H9 (cell line): ENCODE data around the gene ZNF823. TPM values are rescaled to one million over a fixed set of nuclear protein-coding genes. Genes with fewer than 3 reads are reported as not detected.

Experiments used
- DNase-seq: peaks from one replicate; pipeline ENCODE4 v3.0.0-alpha.2; 2017
- H2AFZ ChIP-seq: one replicate; pipeline ENCODE4 v1.6.1; 2013; ENCODE audit warnings: mild to moderate bottlenecking, low read length, control low read depth, moderate library complexity
- H2AK5ac ChIP-seq: 2 replicates; pipeline ENCODE4 v1.6.1; 2013; ENCODE audit warnings: low read length, control low read depth, mixed read lengths; ENCODE audit not compliant: insufficient read length
- H2BK120ac ChIP-seq: one replicate; pipeline ENCODE4 v1.6.1; 2013; ENCODE audit warnings: low read depth, mild to moderate bottlenecking, low read length, control low read depth, inconsistent platforms; ENCODE audit not compliant: poor library complexity, severe bottlenecking
- H2BK12ac ChIP-seq: 2 replicates; pipeline ENCODE4 v1.6.1; 2013; ENCODE audit warnings: low read length, control low read depth, mixed read lengths, low read depth; ENCODE audit not compliant: insufficient read length
- H2BK15ac ChIP-seq: 2 replicates; pipeline ENCODE4 v1.6.1; 2013; ENCODE audit warnings: low read depth, low read length, control low read depth
- H2BK20ac ChIP-seq: one replicate; pipeline ENCODE4 v1.6.1; 2013; ENCODE audit warnings: low read depth, mild to moderate bottlenecking, low read length, control low read depth, inconsistent platforms; ENCODE audit not compliant: poor library complexity, severe bottlenecking
- H2BK5ac ChIP-seq: 2 replicates; pipeline ENCODE4 v1.6.1; 2013; ENCODE audit warnings: low read length, control low read depth, mixed read lengths; ENCODE audit not compliant: insufficient read length
- H3K14ac ChIP-seq: 2 replicates; pipeline ENCODE4 v1.6.1; 2013; ENCODE audit warnings: low read length, control low read depth; ENCODE audit not compliant: insufficient read depth
- H3K18ac ChIP-seq: 2 replicates; pipeline ENCODE4 v1.6.1; 2013; ENCODE audit warnings: low read depth, mild to moderate bottlenecking, mixed read lengths, low read length, control low read depth; ENCODE audit not compliant: insufficient read length
- H3K23ac ChIP-seq: 2 replicates; pipeline ENCODE4 v1.6.1; 2013; ENCODE audit warnings: low read length, control low read depth, mixed read lengths, low read depth; ENCODE audit not compliant: insufficient read length
- H3K23me2 ChIP-seq: 2 replicates; pipeline ENCODE4 v1.6.1; 2013; ENCODE audit warnings: low read depth, mild to moderate bottlenecking, mixed read lengths, low read length, control low read depth; ENCODE audit not compliant: insufficient read length, poor library complexity, severe bottlenecking
- H3K27ac ChIP-seq: 2 replicates; pipeline ENCODE4 v1.5.1; 2013; ENCODE audit warnings: low read length, control low read depth, mixed read lengths, low read depth; ENCODE audit not compliant: insufficient read length
- H3K27me3 ChIP-seq: 2 replicates; pipeline ENCODE4 v1.6.1; 2013; ENCODE audit warnings: low read length, control low read depth, inconsistent platforms; ENCODE audit not compliant: insufficient read depth
- H3K4ac ChIP-seq: 2 replicates; pipeline ENCODE4 v1.6.1; 2013; ENCODE audit warnings: low read depth, mild to moderate bottlenecking, control low read depth, inconsistent platforms, low read length, moderate library complexity
- H3K4me1 ChIP-seq: 2 replicates; pipeline ENCODE4 v1.6.1; 2013; ENCODE audit warnings: low read length, control low read depth, inconsistent platforms; ENCODE audit not compliant: insufficient read depth
- H3K4me2 ChIP-seq: 2 replicates; pipeline ENCODE4 v1.6.1; 2013; ENCODE audit warnings: low read length, control low read depth, mixed read lengths; ENCODE audit not compliant: insufficient read length, insufficient read depth
- H3K56ac ChIP-seq: 2 replicates; pipeline ENCODE4 v1.6.1; 2013; ENCODE audit warnings: low read depth, mild to moderate bottlenecking, mixed read lengths, low read length, control low read depth; ENCODE audit not compliant: insufficient read length
- H3K79me1 ChIP-seq: 2 replicates; pipeline ENCODE4 v1.6.1; 2013; ENCODE audit warnings: low read depth, mild to moderate bottlenecking, moderate library complexity, low read length, control low read depth, inconsistent platforms; ENCODE audit not compliant: insufficient read depth, poor library complexity, severe bottlenecking
- H3K79me2 ChIP-seq: 2 replicates; pipeline ENCODE4 v1.6.1; 2013; ENCODE audit warnings: low read length, control low read depth, inconsistent platforms; ENCODE audit not compliant: insufficient read depth
- H3K9ac ChIP-seq: 2 replicates; pipeline ENCODE4 v1.6.1; 2013; ENCODE audit warnings: low read length, control low read depth, mixed read lengths; ENCODE audit not compliant: insufficient read length; ENCODE audit errors: extremely low read depth
- H3K9me3 ChIP-seq: one replicate; pipeline ENCODE4 v1.6.1; 2013; ENCODE audit warnings: low read depth, low read length, inconsistent platforms; ENCODE audit not compliant: control insufficient read depth
- H3T11ph ChIP-seq: one replicate; pipeline ENCODE4 v1.6.1; 2013; ENCODE audit warnings: mild to moderate bottlenecking, low read length, control low read depth, inconsistent platforms
- H4K20me1 ChIP-seq: one replicate; pipeline ENCODE4 v1.6.1; 2013; ENCODE audit not compliant: control insufficient read depth, insufficient read length, insufficient read depth
- H4K5ac ChIP-seq: 2 replicates; pipeline ENCODE4 v1.6.1; 2013; ENCODE audit warnings: low read depth, mild to moderate bottlenecking, mixed read lengths, low read length, control low read depth; ENCODE audit not compliant: insufficient read length
- H4K8ac ChIP-seq: replicated peaks from 2 replicates; pipeline ENCODE4 v1.6.1; 2013; ENCODE audit warnings: low read length, control low read depth, mixed read lengths, low read depth; ENCODE audit not compliant: insufficient read length
- H4K91ac ChIP-seq: 2 replicates; pipeline ENCODE4 v1.6.1; 2013; ENCODE audit warnings: low read depth, mild to moderate bottlenecking, moderate library complexity, mixed read lengths, low read length, control low read depth; ENCODE audit not compliant: insufficient read length
- H3K27ac Mint-ChIP-seq, 3 experiments: 2 replicates in 2 of 3; 3 replicates in 1 of 3; pipeline ENCODE4 v1.8.0; 2020 to 2021; ENCODE audit warnings: mixed read lengths in 3 of 3, mild to moderate bottlenecking in 1 of 3, moderate library complexity in 1 of 3
- H3K27me3 Mint-ChIP-seq: 2 replicates; pipeline ENCODE4 v1.8.0; 2021; ENCODE audit warnings: low read depth, mild to moderate bottlenecking, moderate library complexity, mixed read lengths
- H3K36me3 Mint-ChIP-seq, 3 experiments: 2 replicates in 2 of 3; 3 replicates in 1 of 3; pipeline ENCODE4 v1.8.0; 2020 to 2021; ENCODE audit warnings: low read depth in 3 of 3, mixed read lengths in 3 of 3; ENCODE audit not compliant: insufficient read depth in 1 of 3
- H3K4me1 Mint-ChIP-seq, 2 experiments: 2 replicates each; pipeline ENCODE4 v1.8.0; 2020; ENCODE audit warnings: mixed read lengths in 2 of 2
- H3K4me3 Mint-ChIP-seq, 2 experiments: 2 replicates in 1 of 2; 3 replicates in 1 of 2; pipeline ENCODE4 v1.8.0; 2020 to 2021; ENCODE audit warnings: mild to moderate bottlenecking in 2 of 2, mixed read lengths in 2 of 2, moderate library complexity in 1 of 2
- H3K9me3 Mint-ChIP-seq, 2 experiments: 2 replicates in 1 of 2; 3 replicates in 1 of 2; pipeline ENCODE4 v1.8.0; 2020; ENCODE audit warnings: mild to moderate bottlenecking in 2 of 2, mixed read lengths in 2 of 2, moderate library complexity in 1 of 2
- WGBS: extraction: QIAGEN DNeasy Blood & Tissue Kit; methylation state at CpG from one replicate; pipeline ENCODE4 v1.1.7; 2013; ENCODE audit warnings: missing lambda C conversion rate, low lambda C conversion rate, mixed read lengths; ENCODE audit not compliant: insufficient read length; ENCODE audit errors: extremely low coverage; 5-methylcytosine and 5-hydroxymethylcytosine counted together
- total RNA-seq: library from RNA; stranded (reverse); gene quantifications from 2 replicates; pipeline ENCODE4 v1.2.1, GENCODE V29; 2021
- TF ChIP-seq, protein P1 (sequence below): fragments of 200-600 bp; sonication (generic); conservative IDR thresholded peaks from 3 replicates; pipeline ENCODE4 v1.8.0; 2021; ENCODE audit warnings: antibody characterized with exemption, mild to moderate bottlenecking

ZNF823 gene
- total RNA-seq, 1 experiment from 2014 or later: 2.5 TPM

DNA sequence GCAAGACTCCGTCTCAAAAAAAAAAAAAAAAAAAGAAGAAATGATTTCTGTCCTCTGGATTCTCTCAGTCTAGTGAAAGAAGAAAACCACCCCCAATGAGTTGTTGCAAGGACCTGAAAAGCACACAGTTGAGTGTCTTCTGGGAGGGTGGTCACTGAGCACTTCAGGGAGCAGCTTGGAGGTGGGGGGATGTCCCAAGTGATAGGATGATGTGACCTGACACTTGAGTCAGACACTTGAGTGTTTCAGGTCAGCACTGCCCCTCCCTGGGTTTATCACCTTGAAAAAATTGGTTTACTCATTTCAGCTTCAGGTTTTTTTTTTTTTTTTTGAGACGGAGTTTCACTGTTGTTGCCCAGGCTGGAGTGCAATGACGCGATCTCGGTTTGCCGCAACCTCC lies 63.2 kb downstream of the ZNF823 start:
- H4K20me1 ChIP-seq: no peaks in the 10 kb centered on the region
- H3K4ac ChIP-seq: no peak overlapping the region
- no peak overlapping the region for H2BK12ac ChIP-seq
- H2AFZ ChIP-seq: no peak overlapping the region
- no peak overlapping the region for H3K23ac ChIP-seq
- no CpG with 5 or more reads among the region's 6 CpGs for whole genome bisulfite sequencing
- peaks cover 9% of the 10 kb centered on the region for H3K23me2 ChIP-seq
- H2BK120ac ChIP-seq: no peak overlapping the region
- H4K5ac ChIP-seq: no peak overlapping the region
- no peak overlapping the region for H2BK5ac ChIP-seq
- DNase-seq: no peak
- H3K9ac ChIP-seq: no peak overlapping the region
- no peak overlapping the region for H3K14ac ChIP-seq
- H2AK5ac ChIP-seq: no peak overlapping the region
- Mint-ChIP-seq H3K9me3 (peaks cover 37 to 57% of the 10 kb centered on the region in 2 experiments), H3K27me3 (peaks cover 27% of the 10 kb centered on the region), H3K27ac (no peak overlapping the region), H3K36me3 (peaks cover 34 to 43% (median 39%) of the 10 kb centered on the region in 3 experiments), H3K4me3 (no peak overlapping the region), H3K4me1 (peaks cover 0 to 2% of the 10 kb centered on the region in 2 experiments; a peak in 1 of 4 replicates)
- H4K8ac ChIP-seq: no peak overlapping the region
- no peaks in the 10 kb centered on the region for H3K27me3 ChIP-seq
- H3K9me3 ChIP-seq: no peaks in the 10 kb centered on the region
- H3K27ac ChIP-seq: no peak overlapping the region
- H2BK15ac ChIP-seq: no peak overlapping the region
- TF ChIP-seq, protein P1, sequence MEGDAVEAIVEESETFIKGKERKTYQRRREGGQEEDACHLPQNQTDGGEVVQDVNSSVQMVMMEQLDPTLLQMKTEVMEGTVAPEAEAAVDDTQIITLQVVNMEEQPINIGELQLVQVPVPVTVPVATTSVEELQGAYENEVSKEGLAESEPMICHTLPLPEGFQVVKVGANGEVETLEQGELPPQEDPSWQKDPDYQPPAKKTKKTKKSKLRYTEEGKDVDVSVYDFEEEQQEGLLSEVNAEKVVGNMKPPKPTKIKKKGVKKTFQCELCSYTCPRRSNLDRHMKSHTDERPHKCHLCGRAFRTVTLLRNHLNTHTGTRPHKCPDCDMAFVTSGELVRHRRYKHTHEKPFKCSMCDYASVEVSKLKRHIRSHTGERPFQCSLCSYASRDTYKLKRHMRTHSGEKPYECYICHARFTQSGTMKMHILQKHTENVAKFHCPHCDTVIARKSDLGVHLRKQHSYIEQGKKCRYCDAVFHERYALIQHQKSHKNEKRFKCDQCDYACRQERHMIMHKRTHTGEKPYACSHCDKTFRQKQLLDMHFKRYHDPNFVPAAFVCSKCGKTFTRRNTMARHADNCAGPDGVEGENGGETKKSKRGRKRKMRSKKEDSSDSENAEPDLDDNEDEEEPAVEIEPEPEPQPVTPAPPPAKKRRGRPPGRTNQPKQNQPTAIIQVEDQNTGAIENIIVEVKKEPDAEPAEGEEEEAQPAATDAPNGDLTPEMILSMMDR: no peak
- no peaks in the 10 kb centered on the region for H3K79me2 ChIP-seq
- no peaks in the 10 kb centered on the region for H3K79me1 ChIP-seq
- no peak overlapping the region for H3T11ph ChIP-seq
- H4K91ac ChIP-seq: no peak overlapping the region
- H2BK20ac ChIP-seq: no peak overlapping the region
- H3K18ac ChIP-seq: no peak overlapping the region
- no peak overlapping the region for H3K4me2 ChIP-seq
- H3K56ac ChIP-seq: no peak overlapping the region
- no peaks in the 10 kb centered on the region for H3K4me1 ChIP-seq
